Activated T-helper 9 cell treated with anti-CD3 and anti-CD28 coated beads, Interleukin-2, amount 50 U/mL, for 16 hours (primary cell): ENCODE data around the gene LIMS2.

Experiments
- DNase-seq: peaks from one replicate; pipeline ENCODE4 v3.0.0-alpha.2; 2020; ENCODE audit warnings: low read depth

LIMS2 gene

GRCh38 chr2:127674241-127675209 lies 805 bp downstream of the LIMS2 start:
- no peak for DNase-seq

- no peak for DNase-seq
Measured at GRCh38 chr2:127673291-127674069, 1.9 kb downstream of the LIMS2 start.

GRCh38 chr2:127672341-127673224 lies 2.7 kb downstream of the LIMS2 start:
- DNase-seq: no peak

GRCh38 chr2:127671557-127672302 lies 3.6 kb downstream of the LIMS2 start:
- DNase-seq: no peak

GRCh38 chr2:127670957-127671290 lies 4.4 kb downstream of the LIMS2 start:
- no peak for DNase-seq

GRCh38 chr2:127670055-127670956 lies 5.0 kb downstream of the LIMS2 start:
- no peak for DNase-seq

GRCh38 chr2:127669056-127669455 lies 6.3 kb downstream of the LIMS2 start:
- DNase-seq: no peak

- DNase-seq: no peak
Measured at GRCh38 chr2:127665267-127665893, 9.9 kb downstream of the LIMS2 start.

- DNase-seq: no peak
Measured at GRCh38 chr2:127664895-127665225, 10.5 kb downstream of the LIMS2 start.

GRCh38 chr2:127664065-127664894 lies 11.1 kb downstream of the LIMS2 start:
- no peak for DNase-seq

- DNase-seq: no peak
Measured at GRCh38 chr2:127663566-127664064, 11.7 kb downstream of the LIMS2 start.

GRCh38 chr2:127662937-127663565 lies 12.3 kb downstream of the LIMS2 start:
- no peak for DNase-seq

- no peak for DNase-seq
Measured at GRCh38 chr2:127661949-127662510, 13.3 kb downstream of the LIMS2 start.

GRCh38 chr2:127661072-127661649 lies 14.2 kb downstream of the LIMS2 start:
- DNase-seq: no peak

- DNase-seq: no peak
Measured at GRCh38 chr2:127660291-127660578, 15.1 kb downstream of the LIMS2 start.

GRCh38 chr2:127659408-127660290 lies 15.7 kb downstream of the LIMS2 start:
- DNase-seq: no peak
